Right lung (tissue), 10 donors: ENCODE data around the gene CGB8. TPM values are rescaled to one million over a fixed set of nuclear protein-coding genes. Genes with fewer than 3 reads are reported as not detected.
"Not testable (repeated sequence)": the region's sequence is repeated elsewhere in the genome, so short reads cannot be mapped to it uniquely, and the experiment has no call there.

Source experiments
- DNase-seq, 2 donors: peaks; one replicate each; pipeline ENCODE4 v3.0.0-alpha.2; 2013
- long read RNA-seq, 8 donors: transcript quantifications; one replicate each; lab custom pipeline, GENCODE V29; 2026
- polyA plus RNA-seq, 5 donors: library from polyadenylated mRNA; unstranded; fragments of 120-200 nt; gene quantifications; one replicate each; pipeline versions ENCODE4 v1.2.1 to v1.2.3, GENCODE V29; 2013; ENCODE audit warnings: inconsistent platforms in 1 of 5, low replicate concordance in 1 of 5; ENCODE audit not compliant: insufficient read length in 5 of 5, insufficient read depth in 1 of 5

The CGB8 gene
- polyA plus RNA-seq = under 1 TPM in 1 of 5 donors, not detected in 4; 0.31 TPM
- long read RNA-seq, donor 1, transcript CGB8-201 (3 exons, 882 nt) = major isoform, 7 of 7 reads
- long read RNA-seq, donor 1, partial matches to known transcripts = 0 of 7 reads
- long read RNA-seq, donor 1, other reads (novel, unspliced or antisense) = 0 of 7 reads
- long read RNA-seq, donor 2 = 0 reads
- long read RNA-seq, donor 3 = 0 reads
- long read RNA-seq, donor 4 = 0 reads
- long read RNA-seq, donor 5 = 0 reads
- long read RNA-seq, donor 6 = 0 reads
- long read RNA-seq, donor 7 = 0 reads
- long read RNA-seq, donor 8 = 0 reads

DNA sequence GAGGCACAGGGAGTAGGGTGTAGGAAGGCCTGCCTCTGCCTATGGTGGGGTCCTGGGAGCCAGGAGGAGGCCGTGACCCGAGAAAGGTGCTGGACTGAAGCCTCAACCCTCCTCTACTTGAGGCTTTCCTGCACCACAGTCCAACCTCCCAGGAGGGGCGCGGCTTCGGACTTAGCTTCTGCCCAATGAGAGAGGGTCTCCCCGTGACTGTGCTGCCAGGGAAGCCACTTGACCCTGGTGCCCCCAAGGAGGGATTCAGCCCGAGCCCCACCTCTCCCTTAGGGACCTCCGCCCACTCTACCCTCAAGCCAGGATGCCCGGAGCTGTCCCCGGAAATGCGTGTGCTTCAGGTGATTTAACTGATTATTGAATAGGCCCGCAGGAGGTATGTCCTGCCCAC is at the start of gene CGB8:
CGB8 (minus strand) TSS at position 101 of the 400 bp plus-strand sequence. CDS start 372 bp downstream, outside the sequence.
- not testable (repeated sequence) for DNase-seq

DNA sequence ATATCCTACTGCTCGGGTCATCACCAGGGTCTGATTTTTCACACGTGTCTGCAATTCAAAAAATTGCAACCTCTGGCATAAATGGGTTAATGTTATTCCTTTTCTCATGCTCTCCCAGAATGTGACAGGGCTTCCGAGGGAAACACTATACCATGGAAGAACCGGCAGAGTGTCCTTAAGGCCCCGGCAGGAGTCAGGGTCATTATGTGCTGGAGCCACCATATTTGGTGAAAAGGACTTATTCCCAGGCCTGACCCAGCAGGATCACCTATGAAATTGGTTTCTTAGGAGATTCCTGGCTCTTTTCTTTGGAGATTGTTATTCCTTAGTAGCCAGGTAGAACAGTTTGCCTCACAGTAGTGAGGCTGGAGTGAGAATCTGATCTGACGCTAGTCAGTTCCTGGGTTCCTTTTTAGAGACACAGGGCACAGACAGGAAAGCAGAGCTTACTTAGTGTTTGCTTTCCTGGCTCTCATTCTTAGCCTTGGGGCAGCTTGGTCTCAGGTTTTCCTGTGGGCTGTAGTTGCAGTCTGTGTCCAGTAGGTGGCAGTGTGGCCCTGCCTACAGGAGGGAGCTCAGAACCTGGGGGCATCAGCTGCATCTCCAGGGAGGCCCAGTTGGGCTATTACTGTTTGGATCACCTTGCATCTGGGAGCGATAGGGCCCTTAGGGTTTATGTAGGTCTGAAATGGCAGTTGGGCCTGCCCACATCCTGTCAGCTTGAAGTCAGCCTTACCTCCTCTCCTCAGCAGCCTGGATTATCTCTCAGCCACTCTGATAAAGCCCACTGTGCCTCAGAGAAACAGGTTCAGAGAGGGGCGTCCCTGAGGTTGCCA is 48.8 kb upstream of the CGB8 start:
- peak; percentile 42 to 65 for DNase-seq

DNA sequence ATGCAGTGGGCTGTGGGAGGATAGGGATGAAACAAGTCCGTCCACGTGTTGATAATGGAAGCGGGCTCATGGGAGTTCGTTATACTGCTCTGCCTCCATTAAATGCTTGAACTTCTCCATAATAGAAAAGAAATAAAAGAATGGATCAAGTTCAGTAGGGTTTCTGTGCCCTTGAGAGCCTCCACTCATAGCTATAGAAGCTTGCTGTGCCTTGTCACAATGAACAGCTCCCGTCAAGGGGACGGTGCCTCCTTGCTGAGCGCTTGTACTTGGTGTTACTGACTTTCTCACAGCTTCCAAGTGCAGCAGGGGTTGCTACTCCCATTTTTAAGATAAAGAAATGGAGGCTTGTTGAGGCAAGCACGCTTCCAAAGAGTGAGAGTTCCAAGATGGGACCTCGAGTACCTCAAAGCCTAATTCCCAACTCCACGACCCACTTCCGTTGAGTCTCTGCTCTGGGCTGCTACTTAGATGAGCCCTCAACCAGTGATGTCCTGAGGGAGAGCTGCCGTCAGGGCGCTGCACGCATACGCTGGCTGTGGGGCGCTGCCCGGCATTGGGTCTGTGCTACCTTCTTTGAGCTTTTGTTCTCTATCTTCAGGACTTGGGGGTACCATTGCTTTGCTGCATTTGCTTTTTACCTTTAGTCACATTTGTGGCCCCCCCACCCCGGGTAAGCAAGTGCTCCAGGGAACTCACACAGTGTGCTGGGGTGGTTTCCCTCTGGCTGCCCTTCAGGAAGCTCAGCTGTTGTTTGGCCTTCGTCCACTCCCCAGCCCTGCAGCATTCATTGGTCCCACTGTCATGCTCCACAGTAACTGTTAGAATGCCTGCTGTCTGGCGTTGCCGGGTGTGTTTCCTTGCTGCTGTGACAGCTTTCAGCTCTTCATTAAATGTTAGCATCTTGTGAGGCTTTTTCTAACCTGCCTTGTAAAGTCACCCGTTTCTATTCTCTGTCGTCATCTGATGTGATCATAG is 45.9 kb upstream of the CGB8 start:
- no peak for DNase-seq

DNA sequence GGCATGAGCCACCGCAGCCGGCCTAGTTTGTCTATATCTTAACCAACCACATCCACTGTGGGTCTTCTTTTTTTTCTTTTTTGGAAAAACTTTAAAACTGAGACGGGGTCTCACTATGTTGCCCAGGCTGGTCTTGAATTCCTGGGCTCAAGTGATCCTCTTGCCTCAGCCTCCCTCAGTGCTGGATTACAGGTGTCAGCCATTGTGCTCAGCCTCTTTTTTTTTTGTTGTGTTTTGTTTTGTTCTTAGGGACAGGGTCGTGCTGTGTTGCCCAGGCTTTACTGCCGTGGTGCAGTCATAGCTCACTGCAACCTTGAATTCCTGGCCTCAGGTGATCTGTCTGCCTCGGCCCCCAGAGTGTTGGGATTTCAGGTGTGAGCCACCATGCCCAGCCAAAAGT is 43.8 kb upstream of the CGB8 start:
- DNase-seq = no peak

DNA sequence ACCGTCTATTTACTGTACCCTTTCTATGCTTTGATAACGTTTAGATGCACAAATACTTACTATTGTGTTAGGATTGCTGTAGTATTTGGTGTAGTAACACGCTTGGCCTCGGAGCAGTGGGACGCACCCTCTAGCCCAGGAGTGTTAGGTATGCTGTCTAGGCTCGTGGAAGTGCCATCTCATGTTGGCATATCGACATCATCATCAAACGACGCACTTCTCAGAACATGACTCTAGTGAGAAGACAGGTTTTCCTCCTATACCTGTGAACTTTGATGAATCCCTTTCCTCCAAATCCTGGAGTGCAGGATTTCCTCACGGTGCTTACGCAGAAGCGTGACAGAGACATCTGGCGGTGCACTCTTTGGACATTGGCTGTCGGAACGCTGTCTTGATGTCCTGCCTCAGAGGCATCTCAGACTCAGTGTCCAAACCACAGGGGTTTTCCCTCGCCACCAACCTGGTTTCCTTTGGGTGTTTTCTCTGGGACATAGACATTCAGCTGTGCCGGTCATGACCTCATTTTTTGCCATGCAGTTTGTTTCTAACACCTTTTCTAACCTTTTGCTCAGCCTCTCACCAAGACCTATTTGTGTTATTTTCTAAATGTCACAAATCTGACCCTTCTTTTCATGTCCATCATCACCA is 42.6 kb upstream of the CGB8 start:
- no peak for DNase-seq

DNA sequence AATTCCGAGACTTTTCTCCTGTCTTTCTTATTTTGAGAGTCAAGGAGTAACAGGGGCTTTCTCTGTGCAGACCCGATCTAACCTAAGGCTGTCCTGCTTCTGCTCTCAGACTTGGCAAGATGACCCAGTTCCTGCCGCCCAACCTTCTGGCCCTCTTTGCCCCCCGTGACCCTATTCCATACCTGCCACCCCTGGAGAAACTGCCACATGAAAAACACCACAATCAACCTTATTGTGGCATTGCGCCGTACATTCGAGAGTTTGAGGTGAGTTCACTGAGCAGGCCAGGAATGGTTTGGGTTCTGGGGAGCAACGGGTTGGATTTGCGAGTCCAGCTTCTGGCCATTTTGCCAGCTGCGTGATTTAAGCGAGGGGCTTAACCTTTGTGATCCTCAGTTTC is 37.4 kb upstream of the CGB8 start:
- DNase-seq = no peak

DNA sequence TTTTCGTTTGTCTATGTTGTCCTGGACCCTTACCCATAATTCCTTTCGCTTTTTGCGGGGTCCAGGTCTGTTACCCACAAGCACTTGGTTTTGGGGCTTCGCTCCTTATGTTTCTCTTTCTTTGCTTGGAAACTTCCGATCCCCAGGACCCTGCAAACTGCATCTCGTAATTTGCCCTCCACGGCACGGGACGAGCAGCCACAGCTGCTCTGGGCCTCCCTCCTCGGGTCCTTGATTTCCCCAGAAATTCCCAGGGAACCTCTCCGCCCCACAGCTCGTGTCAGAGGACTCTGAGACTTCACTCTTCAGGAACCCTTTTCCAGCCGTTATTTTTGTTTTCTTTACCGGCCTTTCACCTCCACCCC is 36.9 kb upstream of the CGB8 start:
- no peak for DNase-seq

DNA sequence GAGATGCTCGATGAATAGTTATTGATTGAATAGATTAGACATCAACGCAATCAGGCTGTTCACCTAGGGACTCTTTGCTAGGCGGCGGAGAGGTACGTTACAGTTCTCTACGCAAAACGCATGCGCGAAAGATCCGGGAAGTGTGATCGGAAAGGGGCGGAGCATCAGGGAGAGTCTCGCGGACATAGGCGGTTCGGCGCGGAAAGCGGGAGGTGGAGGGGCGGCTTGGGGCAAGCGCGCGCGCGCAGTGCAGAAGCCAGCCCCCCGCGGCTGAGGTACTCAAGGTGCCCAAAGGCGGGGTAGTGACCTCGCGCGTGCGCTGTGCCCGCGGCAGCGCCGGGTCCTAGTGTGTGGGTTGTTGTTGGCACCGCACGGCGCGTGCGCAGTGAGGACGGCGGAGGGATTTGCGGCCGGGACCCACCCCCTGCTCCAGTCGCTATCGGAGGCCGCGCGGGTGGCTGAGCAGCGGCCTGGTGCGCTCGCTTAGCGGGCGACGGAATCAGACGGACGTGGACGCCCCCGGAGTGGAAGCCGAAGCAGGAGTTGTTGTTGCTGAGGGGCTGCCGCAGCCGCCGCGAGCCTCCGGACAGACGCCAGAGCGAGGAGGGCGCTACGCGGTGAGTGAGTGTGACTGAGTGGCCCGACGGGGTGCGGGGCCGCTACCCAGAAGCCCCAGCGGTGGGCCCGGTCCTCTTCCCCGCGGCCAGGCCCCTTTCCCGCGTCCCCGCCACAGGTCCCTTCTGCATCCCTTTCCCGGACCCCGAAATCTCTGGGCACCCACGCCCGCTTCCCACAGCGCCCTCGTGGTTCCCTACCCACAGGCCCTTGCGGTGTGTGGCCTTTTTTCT is 36.3 kb upstream of the CGB8 start, which contains the start of gene SNRNP70:
SNRNP70 (plus strand) TSS at position 432 of the 848 bp plus-strand sequence. CDS start 964 bp downstream, outside the sequence.
- DNase-seq = peak; percentile 99 to 100

DNA sequence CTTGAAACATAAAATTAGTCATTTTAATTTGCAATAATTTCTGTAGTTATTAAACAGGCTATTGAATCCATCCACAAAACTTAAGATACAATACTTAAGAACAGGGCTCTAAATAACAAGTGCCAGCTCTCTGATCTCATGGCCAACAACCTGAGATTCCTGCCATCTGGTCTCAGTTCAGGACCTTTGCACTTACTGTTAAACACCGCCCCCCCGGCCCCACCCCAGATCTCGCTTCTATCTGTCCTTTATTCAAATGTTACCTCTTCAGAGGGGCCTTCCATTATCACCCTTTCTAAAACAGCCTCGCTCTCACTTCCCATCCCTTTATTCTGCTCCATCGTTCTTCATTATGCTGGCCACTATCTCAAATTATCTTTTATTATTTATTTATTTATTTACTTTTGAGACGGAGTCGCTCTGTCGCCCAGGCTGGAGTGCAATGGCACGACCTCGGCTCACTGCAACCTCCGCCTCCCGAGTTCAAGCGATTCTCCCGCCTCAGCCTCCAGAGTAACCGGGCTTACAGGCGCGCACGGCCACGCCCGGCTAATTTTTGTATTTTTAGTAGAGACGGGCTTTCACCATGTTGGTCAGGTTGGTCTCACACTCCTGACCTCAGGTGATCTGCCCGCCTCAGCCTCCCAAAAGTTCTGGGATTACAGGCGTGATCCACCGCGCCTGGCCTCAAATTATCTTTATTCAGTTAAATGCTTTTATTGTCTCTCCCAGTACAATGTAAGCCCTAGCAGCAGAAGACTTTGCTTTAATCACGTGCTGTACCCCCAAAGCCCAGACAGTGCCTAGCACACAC is 35.5 kb upstream of the CGB8 start:
- DNase-seq = no peak

DNA sequence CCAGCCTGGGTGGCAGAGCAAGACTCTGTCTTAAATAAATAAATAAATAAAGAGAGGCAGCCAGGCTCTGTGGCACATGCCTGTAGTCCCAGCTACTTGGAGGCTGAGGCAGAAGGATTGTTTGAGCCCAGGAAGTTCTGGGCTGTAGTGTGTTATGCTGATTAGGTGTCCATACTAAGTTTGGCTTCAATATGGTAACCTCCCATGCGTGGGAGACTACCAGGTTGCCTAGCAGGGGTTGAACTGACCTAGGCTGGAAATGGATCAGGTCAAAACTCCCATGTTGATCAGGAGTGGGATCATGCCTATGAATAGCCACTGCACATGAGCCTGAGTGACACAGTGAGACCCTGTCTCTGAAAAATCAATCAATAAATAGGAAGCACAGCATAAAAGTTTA is 32.4 kb upstream of the CGB8 start:
- no peak for DNase-seq

DNA sequence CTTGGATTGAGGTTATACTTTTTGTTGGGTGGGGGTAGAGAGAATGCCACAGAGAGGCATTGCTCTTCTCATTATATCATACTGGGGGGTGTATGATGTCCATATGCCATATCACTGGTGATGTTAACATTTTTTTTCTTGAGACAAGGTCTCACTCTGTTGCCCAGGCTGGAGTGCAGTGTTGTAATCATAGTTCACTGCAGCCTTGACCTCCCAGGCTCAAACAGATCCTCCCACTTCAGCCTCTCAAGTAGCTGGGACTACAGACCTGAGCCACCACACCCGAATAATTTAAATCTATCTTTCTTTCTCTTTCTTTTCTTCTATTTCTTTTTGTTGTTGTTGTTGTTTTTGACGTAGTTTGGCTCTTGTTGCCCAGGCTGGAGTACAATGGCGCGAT is 31.5 kb upstream of the CGB8 start:
- no peak for DNase-seq

DNA sequence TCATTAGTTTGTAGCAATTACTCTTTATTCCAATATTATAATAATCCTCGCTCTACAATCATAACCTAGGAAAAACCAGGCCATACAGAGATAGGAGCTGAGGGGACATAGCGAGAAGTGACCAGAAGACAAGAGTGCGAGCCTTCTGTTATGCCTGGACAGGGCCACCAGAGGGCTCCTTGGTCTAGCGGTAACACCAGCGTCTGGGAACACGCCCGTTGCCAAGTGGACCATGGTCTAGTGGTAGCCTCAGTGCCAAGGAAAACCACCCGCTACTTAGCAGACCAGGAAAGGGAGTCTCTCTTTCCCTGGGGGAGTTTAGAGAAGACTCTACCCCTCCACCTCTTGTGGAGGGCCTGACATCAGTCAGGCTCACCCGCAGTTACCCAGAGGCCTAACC is 26.0 kb upstream of the CGB8 start:
- peak in 1 of 2 donors; percentile 31 for DNase-seq

DNA sequence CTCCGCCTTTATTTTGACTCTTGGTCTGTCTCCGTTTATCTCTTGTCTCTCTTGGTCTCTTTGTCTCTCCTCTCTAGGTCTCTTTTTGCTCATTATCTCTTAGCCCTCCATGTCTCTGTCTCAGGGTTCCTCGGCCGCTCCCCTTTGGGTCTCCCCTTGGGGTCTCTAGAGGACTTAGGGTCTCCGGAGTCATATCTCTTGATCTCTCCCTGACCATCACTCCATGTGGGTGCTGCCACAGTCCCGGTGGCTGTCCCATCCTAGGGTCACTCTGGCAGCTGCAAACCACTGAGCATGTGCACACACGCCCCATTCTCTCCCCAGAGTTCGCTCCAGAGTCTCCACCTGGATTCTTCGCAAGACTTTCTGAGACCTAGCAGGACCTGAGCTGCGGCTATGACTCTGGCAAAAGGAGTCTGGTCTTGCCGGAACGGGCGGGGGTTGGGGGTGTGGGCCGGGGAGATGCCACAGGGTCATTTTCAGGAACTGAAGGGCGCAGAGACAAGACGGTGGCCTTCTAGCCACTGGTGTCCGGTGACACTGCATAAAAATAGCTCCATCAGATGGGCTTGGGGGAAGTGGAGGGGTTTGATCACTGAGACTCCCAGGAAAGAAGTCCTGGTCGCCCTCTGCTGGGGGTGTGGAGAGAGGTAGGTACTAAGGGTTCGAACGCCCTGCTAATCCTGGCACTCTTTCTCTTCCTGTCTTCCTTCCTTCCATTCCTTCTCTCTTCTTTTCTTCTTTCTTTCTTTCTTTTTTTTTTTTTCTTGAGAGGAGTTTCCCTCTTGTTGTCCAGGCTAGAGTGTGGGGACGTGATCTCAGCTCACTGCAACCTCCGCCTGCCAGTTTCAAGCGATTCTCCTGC is 24.8 kb upstream of the CGB8 start:
- no peak for DNase-seq

DNA sequence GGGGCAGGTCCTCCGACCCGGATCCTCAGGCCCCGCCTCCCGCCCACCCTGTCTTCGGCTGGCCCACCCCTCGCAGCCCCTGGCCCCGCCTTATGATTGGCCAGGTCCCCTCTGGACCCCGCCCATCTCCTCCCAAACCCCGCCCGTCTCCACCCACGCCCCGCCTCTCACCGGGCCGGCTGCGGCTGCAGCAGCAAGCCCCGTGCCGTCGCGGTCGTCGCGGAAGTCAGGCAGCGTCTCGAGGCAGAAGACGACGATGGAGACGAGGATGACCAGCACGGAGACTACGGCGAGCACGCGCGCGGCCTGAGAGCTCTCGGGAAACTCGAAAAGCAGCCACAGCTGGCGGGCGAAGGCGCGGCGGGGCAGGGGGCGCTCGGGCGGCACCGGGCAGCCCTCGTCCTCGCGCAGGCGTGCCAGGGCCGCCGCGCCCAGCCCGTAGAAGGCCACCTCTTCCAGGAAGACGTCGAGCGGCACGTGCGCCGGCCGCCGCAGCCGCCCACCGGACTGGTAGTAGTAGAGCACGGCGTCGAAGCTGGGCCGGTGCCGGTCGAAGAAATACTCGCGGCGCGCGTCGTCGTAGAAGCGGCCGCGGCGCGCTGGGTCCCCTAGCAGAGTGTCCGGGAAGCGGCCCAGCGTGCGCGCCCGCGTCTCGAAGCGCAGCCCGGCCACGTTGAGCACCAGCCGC is 23.1 kb upstream of the CGB8 start:
- DNase-seq = no peak

DNA sequence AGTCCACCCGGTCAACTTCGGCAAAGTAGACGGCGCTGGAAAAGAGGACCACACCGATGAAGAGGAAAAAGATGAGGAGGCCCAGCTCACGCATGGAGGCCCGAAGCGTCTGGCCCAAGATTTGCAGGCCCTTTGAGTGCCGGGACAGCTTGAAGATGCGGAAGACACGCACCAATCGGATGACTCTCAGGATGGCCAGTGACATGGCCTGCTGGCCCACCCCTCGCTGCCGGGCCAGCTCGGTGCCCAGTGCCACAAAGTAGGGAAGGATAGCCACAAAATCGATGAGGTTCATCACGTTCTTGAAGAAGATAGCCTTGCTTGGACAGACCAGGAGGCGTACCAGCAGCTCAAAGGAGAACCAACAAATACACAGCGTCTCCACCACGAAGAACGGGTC is 21.5 kb upstream of the CGB8 start:
- no peak for DNase-seq

DNA sequence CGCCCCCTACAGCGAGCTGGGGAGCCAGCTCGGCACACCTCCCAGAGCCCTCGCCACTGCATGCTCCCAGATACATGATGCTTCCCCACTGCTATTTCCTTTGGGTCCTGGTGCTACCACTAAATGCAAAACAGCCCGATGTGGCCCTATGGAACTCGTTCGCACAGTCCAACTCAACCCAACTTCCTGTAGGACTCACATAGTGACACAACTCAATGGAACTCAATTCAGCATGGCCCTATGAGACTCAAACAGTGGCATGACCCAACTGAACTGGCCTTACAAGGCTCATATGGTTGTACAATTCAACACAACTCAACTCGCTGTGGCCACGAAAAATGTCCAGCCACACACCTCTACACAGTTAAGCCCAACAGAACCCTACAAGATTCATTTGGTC is 20.1 kb upstream of the CGB8 start:
- no peak for DNase-seq

DNA sequence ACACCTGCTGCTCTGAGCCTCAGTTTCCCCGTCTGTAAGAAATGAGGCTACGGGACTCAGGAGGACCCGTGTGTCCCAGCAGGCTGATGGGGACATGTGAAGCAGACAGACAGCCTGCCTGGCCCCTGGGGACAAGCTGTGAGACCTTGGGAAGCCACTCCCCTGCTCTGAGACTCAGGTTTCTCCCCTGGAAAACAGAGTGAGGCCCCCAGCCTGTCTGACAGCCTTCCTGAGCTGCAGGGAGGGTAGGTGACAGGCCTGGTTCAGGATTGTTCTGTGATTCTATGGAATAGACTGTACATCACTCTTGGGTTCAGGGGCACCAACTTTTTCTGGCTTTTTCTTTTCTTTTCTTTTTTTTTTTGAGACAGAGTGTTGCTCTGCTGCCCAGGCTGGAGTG is 18.6 kb upstream of the CGB8 start:
- no peak for DNase-seq
